Raji (cell line): Measurements from ENCODE around the gene CRYGS.

ENCODE experiments used
- POLR2A ChIP-seq: IDR thresholded peaks from 2 replicates; pipeline ENCODE4 v1.6.1; 2011; ENCODE audit warnings: low read depth, low read length, control low read depth; ENCODE audit not compliant: insufficient read depth

The CRYGS gene

DNA sequence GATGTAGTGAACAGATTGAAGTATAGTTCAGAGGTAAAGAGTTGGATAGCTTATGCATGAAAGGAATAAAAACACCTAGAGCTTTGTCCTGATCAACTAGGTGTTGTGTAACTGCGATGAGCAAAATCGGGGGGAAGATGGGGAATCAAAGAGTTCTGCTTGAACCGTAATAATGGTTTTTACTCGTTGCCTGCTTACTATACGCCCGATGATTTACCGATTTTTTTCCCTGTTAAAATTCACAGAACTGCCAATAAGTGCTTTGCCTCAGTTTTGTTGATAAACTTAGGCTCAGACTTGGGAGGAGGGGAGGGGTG is 25.6 kb upstream of the CRYGS start:
- no peak for TF ChIP-seq POLR2A

GRCh38 chr3:186567072-186567921 is 23.1 kb upstream of the CRYGS start, which contains the start of gene TBCCD1:
Gene TBCCD1 (minus strand): TSS chr3:186567339. CDS start chr3:186564329, 3,010 bp downstream.
- peak; percentile 99 for TF ChIP-seq POLR2A

DNA sequence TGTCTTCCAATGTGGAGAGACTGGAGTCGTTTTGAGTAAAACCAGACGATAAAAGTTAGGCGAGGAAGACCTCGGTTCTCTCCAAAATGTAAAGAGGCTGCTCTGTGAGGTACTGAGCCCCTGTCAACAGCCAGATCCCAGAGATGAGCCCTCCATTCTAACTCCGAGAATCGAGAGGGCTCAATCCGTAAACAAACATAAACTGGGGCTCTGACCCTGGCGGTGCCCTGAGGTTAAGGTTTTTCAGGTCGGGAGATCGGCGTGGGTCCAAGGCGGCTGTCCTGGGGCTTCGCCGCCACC is 22.5 kb upstream of the CRYGS start:
- TF ChIP-seq POLR2A, result no peak

GRCh38 chr3:186564586-186564985 is 20.4 kb upstream of the CRYGS start:
- TF ChIP-seq POLR2A, result no peak

- TF ChIP-seq POLR2A, result no peak
Observed at GRCh38 chr3:186552408-186553031, 8.3 kb upstream of the CRYGS start.

GRCh38 chr3:186551387-186551786 is 7.2 kb upstream of the CRYGS start:
- no peak for TF ChIP-seq POLR2A

DNA sequence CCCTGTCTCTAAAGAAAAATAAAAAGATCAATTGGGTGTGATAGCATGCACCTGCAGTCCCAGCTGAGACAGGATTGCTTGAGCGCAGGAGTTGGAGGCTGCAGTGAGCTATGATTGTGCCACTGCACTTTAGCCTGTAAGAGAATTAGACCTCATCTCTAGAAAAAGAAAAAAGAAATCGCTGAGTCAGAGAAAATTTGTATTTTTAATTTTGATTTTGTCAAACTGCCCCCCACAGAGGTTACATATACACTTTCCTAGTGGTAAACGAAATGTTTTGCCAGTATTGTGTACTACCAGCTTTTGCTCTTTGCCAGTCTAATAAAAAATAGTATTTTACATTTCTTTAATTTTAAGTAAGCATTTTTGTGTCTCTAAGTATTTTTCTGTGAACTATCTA is 5.3 kb upstream of the CRYGS start:
- no peak for TF ChIP-seq POLR2A

GRCh38 chr3:186540835-186541226 is 3.3 kb downstream of the CRYGS start:
- no peak for TF ChIP-seq POLR2A

DNA sequence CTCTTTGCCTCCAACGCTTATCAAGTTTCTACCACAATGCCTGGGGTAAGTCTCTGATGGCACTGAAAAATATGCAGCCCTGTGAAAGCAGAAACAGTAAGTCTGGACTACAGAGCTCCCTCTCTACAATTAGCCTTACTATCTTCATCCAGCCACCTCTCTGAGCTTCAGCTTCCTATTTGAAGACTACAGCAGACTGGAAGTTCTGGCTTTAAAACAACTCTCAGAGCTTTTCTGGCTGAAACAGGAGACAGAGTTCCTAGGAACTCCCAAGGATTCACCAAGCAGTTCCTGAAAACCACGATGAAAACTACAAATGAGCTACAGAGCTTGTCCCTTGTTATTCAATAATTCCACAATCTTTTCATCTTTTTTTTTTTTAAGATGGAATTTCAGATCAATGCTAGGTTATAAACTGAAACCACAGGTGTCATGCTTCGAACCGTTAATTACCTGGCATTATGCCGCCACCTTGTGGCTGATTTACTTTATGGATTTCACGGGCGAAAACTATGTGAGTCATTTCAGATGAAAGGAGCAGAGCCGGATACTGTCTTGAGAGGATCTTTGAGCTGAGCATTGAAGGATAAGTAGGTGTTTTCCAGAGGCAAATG is 3.9 kb downstream of the CRYGS start:
- TF ChIP-seq POLR2A, result no peak

GRCh38 chr3:186538779-186539178 is 5.4 kb downstream of the CRYGS start:
- no peak for TF ChIP-seq POLR2A

- no peak for TF ChIP-seq POLR2A
Observed at GRCh38 chr3:186536883-186537844, 7.0 kb downstream of the CRYGS start.

GRCh38 chr3:186534113-186534669 is 10.0 kb downstream of the CRYGS start:
- TF ChIP-seq POLR2A, result 0 out of 2 replicates have a peak, but pooled peaks have one; percentile 18

GRCh38 chr3:186532598-186533072 is 11.5 kb downstream of the CRYGS start:
- peak; percentile 44; the same call in 1 of the 2 replicates for TF ChIP-seq POLR2A

DNA sequence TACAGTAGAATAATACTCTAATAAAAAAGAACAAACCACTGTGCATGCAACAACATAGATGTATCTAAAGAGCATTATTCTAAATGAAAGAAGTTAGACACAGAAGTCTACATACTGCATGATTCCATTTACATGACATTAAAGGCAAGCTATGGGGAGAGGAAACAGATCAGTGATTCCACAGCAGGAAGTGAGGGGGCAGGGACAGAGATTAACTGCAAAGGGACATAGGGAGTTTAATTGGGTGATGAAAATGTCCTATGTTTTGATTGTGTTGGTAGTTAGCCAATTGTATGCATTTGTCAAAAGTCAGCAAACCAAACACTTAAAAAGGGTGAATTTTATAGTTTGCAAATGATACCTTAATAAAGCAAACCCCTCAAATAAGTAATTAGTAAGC is 13.8 kb downstream of the CRYGS start:
- TF ChIP-seq POLR2A, result no peak
